Measurements from ENCODE around the gene MALRD1.

MALRD1 gene

GRCh38 chr10:19048489-19048888 is at the start of gene MALRD1:
TSS of gene MALRD1 (plus strand) at chr10:19048801. CDS start at chr10:19048939, 138 bp downstream.
- DNase-seq (ENCODE audit: low spot score) = no peak

GRCh38 chr10:19003341-19003740 is 45.3 kb upstream of the MALRD1 start:
- DNase-seq (ENCODE audit: low spot score) = no peak

GRCh38 chr10:19012111-19012510 is 36.5 kb upstream of the MALRD1 start:
- DNase-seq (ENCODE audit: low spot score) = no peak

GRCh38 chr10:19014034-19014433 is 34.6 kb upstream of the MALRD1 start:
- DNase-seq (ENCODE audit: low spot score) = no peak

- DNase-seq (ENCODE audit: low spot score) = no peak
Observed at GRCh38 chr10:19014498-19014897, 34.1 kb upstream of the MALRD1 start.

- no peak for DNase-seq (ENCODE audit: low spot score)
Observed at GRCh38 chr10:19017116-19017890, 31.3 kb upstream of the MALRD1 start.

- no peak for DNase-seq (ENCODE audit: low spot score)
Observed at GRCh38 chr10:19021162-19021561, 27.4 kb upstream of the MALRD1 start.

GRCh38 chr10:19024611-19025010 is 24.0 kb upstream of the MALRD1 start:
- DNase-seq (ENCODE audit: low spot score) = no peak

GRCh38 chr10:19031763-19032162 is 16.8 kb upstream of the MALRD1 start:
- no peak for DNase-seq (ENCODE audit: low spot score)

- no peak for DNase-seq (ENCODE audit: low spot score)
Observed at GRCh38 chr10:19033741-19034140, 14.9 kb upstream of the MALRD1 start.

GRCh38 chr10:19041171-19041570 is 7.4 kb upstream of the MALRD1 start:
- DNase-seq (ENCODE audit: low spot score) = no peak

- no peak for DNase-seq (ENCODE audit: low spot score)
Observed at GRCh38 chr10:19043431-19043830, 5.2 kb upstream of the MALRD1 start.

- no peak for DNase-seq (ENCODE audit: low spot score)
Observed at GRCh38 chr10:19046679-19047078, 1.9 kb upstream of the MALRD1 start.

- no peak for DNase-seq (ENCODE audit: low spot score)
Observed at GRCh38 chr10:19048891-19049290, 290 bp downstream of the MALRD1 start.

GRCh38 chr10:19049567-19049966 is 966 bp downstream of the MALRD1 start:
- DNase-seq (ENCODE audit: low spot score) = no peak

GRCh38 chr10:19054289-19054835 is 5.8 kb downstream of the MALRD1 start:
- no peak for DNase-seq (ENCODE audit: low spot score)

GRCh38 chr10:19058046-19058445 is 9.4 kb downstream of the MALRD1 start:
- DNase-seq (ENCODE audit: low spot score) = no peak

- DNase-seq (ENCODE audit: low spot score) = no peak
Observed at GRCh38 chr10:19063986-19064385, 15.4 kb downstream of the MALRD1 start.

GRCh38 chr10:19071946-19072345 is 23.3 kb downstream of the MALRD1 start:
- no peak for DNase-seq (ENCODE audit: low spot score)

- no peak for DNase-seq (ENCODE audit: low spot score)
Observed at GRCh38 chr10:19077276-19077675, 28.7 kb downstream of the MALRD1 start.

- no peak for DNase-seq (ENCODE audit: low spot score)
Observed at GRCh38 chr10:19096501-19097073, 48.0 kb downstream of the MALRD1 start.

- DNase-seq (ENCODE audit: low spot score) = no peak
Observed at GRCh38 chr10:19097151-19097550, 48.5 kb downstream of the MALRD1 start.

- DNase-seq (ENCODE audit: low spot score) = no peak
Observed at GRCh38 chr10:19098803-19099202, 50.2 kb downstream of the MALRD1 start.

- DNase-seq (ENCODE audit: low spot score) = no peak
Observed at GRCh38 chr10:19107406-19107805, 58.8 kb downstream of the MALRD1 start.
